ENCODE results near the gene TNFAIP2.
"Not testable (repeated sequence)": the region's sequence is repeated elsewhere in the genome, so short reads cannot be mapped to it uniquely, and the experiment has no call there.

The TNFAIP2 gene

DNA sequence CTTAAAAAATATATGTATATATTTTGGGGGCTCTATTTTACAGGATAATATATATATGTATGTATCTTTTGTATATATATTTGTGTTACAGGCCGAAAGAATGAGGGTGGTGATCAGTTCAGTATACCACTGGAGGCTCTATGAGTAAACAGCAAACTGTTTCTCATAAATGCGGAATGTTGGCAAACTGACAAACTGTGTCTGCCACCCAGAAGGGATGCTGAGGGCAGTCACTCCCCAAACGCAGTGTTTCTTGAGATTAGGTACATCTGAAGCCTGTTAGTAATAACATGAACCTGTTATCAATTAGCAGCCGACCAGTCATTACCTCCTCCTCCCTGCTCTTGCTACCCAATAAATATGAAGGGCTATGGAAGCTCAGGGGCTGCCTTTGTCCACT, 20.8 kb downstream of the TNFAIP2 start:
- DNase-seq (ENCODE audit: low read depth): peak; percentile 54
- TF ChIP-seq, protein P1, sequence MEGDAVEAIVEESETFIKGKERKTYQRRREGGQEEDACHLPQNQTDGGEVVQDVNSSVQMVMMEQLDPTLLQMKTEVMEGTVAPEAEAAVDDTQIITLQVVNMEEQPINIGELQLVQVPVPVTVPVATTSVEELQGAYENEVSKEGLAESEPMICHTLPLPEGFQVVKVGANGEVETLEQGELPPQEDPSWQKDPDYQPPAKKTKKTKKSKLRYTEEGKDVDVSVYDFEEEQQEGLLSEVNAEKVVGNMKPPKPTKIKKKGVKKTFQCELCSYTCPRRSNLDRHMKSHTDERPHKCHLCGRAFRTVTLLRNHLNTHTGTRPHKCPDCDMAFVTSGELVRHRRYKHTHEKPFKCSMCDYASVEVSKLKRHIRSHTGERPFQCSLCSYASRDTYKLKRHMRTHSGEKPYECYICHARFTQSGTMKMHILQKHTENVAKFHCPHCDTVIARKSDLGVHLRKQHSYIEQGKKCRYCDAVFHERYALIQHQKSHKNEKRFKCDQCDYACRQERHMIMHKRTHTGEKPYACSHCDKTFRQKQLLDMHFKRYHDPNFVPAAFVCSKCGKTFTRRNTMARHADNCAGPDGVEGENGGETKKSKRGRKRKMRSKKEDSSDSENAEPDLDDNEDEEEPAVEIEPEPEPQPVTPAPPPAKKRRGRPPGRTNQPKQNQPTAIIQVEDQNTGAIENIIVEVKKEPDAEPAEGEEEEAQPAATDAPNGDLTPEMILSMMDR (IDR thresholded peaks at IDR 0.05; ENCODE audit: low read length, missing control alignments): no peak
- H3K4me3 ChIP-seq (replicated peaks; ENCODE audit: low read depth, low read length): no peak overlapping the region

DNA sequence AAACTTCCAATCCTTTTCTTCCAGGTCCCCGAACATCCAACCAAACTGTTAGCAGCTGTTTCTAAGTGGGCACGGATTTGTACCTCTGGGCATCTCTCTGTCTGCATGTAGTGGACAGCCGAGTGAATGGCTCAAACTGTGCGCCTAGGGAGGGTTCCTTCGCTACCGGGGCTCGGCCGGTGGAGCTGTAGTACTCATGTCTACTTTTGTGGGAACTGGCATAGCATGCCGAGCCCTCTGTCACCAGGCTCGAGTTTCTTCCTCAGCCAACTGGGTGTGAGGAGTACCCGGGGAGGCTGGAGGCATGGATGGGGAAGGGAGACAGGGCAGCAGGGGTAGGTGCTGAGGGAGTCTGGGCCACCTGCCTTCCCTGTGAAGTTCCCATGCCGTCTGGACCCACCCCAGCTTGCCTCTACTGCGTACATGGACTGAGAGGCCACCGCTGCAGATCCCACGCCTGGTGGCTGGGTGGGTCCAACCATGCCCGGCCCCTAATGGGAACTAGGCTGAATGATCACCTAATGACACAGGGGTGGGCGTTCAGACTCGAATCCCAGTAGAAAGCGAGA, 23.0 kb downstream of the TNFAIP2 start:
- TF ChIP-seq, protein P1 (IDR thresholded peaks at IDR 0.05; ENCODE audit: low read length, missing control alignments): no peak
- DNase-seq (ENCODE audit: low read depth): no peak
- H3K4me3 ChIP-seq (replicated peaks; ENCODE audit: low read depth, low read length): no peak overlapping the region

DNA sequence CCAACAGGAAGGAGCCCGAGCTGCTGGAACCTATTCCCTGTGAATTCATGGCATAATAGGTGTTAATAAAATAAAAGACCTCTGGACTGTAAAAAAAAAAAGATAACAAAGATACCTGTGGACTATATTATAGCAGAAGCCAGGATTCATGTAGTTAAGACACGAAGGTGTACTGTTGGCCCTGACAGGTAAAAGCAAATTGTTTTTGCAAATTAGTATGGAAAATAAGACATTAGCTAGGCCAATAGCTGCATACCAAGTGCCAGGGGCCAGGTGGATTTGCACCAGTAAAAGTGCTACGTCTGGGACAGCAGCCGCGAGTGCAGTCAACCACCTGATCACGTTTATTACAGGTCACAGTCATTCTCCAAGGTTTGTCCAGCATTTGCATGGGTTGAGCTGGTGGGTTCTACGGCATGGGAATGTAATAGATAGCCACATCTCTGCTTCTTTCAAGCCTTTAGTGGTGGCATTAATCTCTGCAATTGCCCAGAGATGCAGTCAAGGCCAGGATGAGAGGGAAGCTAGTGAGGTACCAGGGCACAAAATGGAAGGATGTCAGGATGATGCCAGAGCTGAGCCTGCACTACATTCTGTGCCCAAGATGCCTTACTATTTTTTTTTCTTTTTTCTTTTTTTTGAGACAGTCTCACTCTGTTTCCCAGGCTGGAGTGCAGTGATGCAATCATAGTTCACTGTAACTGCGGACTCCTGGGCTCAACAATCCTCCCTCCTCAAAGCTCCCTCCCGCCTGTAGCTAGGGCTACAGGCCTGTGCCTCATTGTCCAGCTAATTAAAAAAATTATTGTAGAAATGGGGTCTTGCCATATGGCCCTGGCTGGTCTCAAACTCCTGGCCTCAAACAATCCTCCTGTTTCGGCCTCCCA, 26.3 kb downstream of the TNFAIP2 start:
- DNase-seq (ENCODE audit: low read depth): no peak
- TF ChIP-seq, protein P1 (IDR thresholded peaks at IDR 0.05; ENCODE audit: low read length, missing control alignments): no peak
- no peak overlapping the region for H3K4me3 ChIP-seq (replicated peaks; ENCODE audit: low read depth, low read length)

DNA sequence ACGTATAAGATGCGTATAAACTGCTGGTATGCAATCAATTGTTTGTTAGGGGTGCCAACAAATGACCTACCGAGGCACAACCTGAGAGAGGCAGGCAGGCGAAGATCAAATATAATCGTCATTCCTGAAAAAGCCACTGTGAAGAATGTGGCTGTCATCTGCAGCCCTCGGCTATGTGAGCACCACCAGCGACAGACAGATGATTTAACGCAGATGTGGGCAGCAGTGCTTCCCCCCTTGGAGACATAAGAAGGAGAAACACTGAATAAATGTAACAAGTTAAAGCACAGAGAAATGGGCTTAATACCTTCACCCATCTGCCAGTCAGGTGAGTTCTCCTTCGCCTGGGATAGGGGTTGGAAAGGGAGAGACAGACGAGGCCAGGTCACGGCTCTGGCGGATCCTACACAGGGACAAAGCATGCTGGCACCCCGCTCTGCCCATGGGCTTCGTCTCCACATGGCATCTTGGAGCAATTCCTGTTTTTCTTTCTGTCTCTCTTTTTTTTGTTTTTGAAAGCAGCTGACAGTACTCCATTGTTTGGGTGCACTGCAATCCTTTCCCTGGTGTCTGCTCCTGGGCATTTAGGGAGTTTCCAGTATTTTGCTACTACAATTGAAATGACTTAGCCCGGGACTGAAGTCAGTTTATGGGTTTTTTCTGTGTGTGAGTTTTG, 28.1 kb downstream of the TNFAIP2 start:
- TF ChIP-seq, protein P1 (IDR thresholded peaks at IDR 0.05; ENCODE audit: low read length, missing control alignments): no peak
- no peak for DNase-seq (ENCODE audit: low read depth)
- no peak overlapping the region for H3K4me3 ChIP-seq (replicated peaks; ENCODE audit: low read depth, low read length)

DNA sequence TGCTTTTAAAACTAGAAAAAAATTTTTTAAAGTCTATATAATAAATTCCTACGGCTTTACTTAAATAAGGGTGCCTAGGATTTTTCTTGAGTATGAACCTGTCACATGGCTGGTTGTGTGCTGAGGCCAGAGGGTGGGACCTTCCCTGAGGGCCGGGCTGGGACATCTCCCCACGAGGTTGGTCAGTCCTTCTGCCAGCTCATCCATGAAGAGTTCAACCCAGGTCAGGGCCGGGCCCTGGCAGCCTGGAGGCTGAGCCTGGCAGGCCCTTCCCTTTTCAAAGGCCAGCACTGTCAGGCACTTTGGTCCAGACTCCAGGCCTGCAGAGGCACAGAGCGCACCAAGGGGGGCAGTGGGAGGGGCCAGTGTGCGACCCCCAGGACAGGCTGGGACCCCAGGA, 31.7 kb downstream of the TNFAIP2 start:
- no peak for DNase-seq (ENCODE audit: low read depth)
- no peak overlapping the region for H3K4me3 ChIP-seq (replicated peaks; ENCODE audit: low read depth, low read length)
- TF ChIP-seq, protein P1 (IDR thresholded peaks at IDR 0.05; ENCODE audit: low read length, missing control alignments): no peak

DNA sequence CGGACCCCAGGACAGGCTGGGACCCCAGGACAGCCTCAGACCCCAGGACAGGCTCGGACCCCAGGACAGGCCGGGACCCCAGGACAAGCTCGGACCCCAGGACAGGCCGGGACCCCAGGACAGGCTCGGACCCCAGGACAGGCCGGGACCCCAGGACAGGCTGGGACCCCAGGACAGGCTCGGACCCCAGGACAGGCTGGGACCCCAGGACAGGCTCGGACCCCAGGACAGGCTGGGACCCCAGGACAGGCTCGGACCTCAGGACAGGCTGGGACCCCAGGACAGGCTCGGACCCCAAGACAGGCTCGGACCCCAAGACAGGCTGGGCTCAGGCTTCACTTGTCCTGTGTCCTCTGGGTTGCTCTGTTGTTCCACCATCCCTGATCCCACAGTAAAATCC, 32.2 kb downstream of the TNFAIP2 start:
- H3K4me3 ChIP-seq (replicated peaks; ENCODE audit: low read depth, low read length); DNase-seq (ENCODE audit: low read depth): not testable (repeated sequence)

DNA sequence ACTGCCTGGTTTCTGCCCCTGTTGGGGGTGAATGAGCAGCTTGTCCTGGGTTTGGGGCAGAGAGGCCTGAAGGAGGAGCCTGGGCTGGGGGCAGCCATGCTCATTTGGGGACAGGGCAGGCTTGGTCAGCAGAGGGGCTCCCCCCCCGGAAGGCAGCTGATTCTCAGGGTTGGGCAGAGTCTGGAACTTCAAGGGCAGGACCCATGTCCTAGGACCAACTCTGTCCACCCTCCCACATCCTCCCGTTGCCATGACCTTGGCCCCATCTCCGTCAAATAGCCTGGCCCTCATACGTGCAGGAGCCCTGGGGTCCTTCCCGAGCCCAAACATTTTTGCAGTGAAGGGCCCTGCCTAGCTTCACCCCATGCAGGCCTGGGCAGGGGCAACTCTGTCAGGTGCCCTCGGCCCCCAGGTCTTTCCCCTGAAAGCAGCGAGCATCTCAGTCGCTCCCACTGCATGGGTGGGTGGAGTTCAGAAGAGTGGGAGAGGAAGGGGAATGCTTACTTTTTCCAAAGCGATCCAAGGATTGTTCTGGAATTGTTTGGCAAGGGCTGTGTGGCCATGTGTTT, 32.6 kb downstream of the TNFAIP2 start:
- no peak overlapping the region for H3K4me3 ChIP-seq (replicated peaks; ENCODE audit: low read depth, low read length)
- no peak for DNase-seq (ENCODE audit: low read depth)
- TF ChIP-seq, protein P1 (IDR thresholded peaks at IDR 0.05; ENCODE audit: low read length, missing control alignments): no peak
